ENCODE measurements around the gene CHFR.

DNA sequence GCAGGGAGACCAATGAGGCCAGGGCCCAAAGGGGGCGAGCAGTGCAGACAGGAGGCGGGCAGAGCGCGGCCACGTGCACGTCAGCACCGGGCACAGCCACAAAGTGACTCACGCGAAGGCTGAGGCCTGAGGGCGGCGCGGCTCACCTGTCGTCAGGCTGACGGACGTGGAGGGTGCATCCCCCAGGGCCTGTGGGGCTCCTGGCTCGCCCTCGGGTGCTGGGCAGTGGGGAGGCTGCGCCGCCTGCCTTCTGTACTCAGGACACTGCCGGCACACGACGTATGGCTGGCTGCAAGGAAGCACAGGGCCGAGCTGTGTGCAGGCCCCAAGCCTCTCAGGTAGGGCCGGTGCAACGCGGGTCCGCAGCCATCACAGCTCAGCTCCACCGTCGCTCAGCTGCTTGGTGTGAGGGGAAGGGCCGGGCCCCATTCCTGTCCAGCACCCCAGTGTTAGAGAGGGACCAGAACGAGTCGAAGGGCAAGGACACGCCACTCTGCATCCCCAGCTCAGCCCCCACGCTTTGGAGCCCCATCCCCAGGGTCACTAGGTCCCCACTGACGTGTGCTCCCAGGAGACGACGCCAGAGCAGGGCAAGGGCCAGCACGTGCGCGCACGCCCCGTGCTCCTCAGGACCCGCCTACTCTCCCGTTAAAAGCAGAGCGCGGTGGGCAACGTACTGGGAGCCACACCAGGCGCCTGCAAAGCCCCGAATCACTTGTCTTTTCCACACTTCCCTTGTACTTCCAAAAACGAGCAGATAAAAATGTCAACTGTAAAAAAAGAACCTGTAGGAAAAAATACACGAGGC is 33.9 kb downstream of the CHFR start:
- TF ChIP-seq, protein P1, sequence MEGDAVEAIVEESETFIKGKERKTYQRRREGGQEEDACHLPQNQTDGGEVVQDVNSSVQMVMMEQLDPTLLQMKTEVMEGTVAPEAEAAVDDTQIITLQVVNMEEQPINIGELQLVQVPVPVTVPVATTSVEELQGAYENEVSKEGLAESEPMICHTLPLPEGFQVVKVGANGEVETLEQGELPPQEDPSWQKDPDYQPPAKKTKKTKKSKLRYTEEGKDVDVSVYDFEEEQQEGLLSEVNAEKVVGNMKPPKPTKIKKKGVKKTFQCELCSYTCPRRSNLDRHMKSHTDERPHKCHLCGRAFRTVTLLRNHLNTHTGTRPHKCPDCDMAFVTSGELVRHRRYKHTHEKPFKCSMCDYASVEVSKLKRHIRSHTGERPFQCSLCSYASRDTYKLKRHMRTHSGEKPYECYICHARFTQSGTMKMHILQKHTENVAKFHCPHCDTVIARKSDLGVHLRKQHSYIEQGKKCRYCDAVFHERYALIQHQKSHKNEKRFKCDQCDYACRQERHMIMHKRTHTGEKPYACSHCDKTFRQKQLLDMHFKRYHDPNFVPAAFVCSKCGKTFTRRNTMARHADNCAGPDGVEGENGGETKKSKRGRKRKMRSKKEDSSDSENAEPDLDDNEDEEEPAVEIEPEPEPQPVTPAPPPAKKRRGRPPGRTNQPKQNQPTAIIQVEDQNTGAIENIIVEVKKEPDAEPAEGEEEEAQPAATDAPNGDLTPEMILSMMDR (IDR thresholded peaks at IDR 0.05), result no peak
- TF ChIP-seq POLR2A (IDR thresholded peaks at IDR 0.05), result no peak

Data from testis (tissue), 2 donors.